Stimulated activated CD8-positive, alpha-beta memory T cell treated with anti-CD3 and anti-CD28 coated beads, Interleukin-7, amount 100 ng/mL, for 48 hours (primary cell): ENCODE measurements around the gene RASGRP2.
"Not testable (repeated sequence)": the region's sequence is repeated elsewhere in the genome, so short reads cannot be mapped to it uniquely, and the experiment has no call there.

Experiments used
- DNase-seq, 2 donors: peaks; one replicate each; pipeline ENCODE4 v3.0.0-alpha.2; 2020; ENCODE audit warnings: low read depth in 1 of 2; ENCODE audit errors: extremely low read depth in 1 of 2

Gene RASGRP2

DNA sequence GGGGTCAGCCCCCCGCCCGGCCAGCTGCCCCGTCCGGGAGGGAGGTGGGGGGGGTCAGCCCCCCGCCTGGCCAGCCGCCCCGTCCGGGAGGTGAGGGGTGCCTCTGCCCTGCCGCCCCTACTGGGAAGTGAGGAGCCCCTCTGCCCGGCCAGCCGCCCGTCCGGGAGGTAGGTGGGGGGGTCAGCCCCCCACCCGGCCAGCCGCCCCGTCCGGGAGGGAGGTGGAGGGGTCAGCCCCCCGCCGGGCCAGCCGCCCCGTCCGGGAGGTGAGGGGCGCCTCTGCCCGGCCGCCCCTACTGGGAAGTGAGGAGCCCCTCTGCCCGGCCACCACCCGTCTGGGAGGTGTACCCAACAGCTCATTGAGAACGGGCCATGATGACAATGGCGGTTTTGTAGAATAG, 42.0 kb downstream of the RASGRP2 start:
- DNase-seq, result not testable (repeated sequence)

- DNase-seq, result no peak
These were observed 45.5 kb downstream of the RASGRP2 start for GRCh38 chr11:64698427-64698826.

- no peak for DNase-seq
These were observed 46.1 kb downstream of the RASGRP2 start for GRCh38 chr11:64697663-64698375.

GRCh38 chr11:64696045-64696444, 47.9 kb downstream of the RASGRP2 start:
- DNase-seq, result no peak

- DNase-seq, result no peak
These were observed 48.4 kb downstream of the RASGRP2 start for GRCh38 chr11:64695548-64695947.

DNA sequence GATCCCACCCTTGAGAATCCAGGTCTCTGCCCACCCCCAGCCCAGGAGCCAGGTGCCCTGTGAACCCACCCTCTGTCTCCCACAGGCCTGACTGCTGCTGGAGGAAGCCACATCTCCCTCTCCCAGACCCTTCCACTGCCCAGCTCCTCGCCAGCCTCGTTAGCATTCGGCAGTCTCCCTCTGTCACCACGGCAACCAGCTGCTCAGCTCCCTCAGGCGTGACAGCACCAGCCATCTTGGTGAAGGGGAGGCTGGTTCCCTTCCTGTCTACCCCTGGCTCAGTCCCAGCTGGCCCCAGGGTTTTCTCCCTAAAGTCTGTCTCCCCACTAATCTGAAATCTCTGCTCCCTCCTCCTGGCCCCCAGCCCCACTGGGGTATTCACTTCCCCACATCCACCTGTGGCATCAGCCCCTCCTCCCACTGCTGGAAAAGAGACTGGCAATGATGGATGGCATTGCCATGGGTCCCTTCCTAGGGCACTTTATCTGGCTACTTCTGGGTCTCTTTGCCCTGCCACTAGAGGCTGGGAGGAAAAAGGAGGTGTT, 49.0 kb downstream of the RASGRP2 start:
- no peak for DNase-seq

DNA sequence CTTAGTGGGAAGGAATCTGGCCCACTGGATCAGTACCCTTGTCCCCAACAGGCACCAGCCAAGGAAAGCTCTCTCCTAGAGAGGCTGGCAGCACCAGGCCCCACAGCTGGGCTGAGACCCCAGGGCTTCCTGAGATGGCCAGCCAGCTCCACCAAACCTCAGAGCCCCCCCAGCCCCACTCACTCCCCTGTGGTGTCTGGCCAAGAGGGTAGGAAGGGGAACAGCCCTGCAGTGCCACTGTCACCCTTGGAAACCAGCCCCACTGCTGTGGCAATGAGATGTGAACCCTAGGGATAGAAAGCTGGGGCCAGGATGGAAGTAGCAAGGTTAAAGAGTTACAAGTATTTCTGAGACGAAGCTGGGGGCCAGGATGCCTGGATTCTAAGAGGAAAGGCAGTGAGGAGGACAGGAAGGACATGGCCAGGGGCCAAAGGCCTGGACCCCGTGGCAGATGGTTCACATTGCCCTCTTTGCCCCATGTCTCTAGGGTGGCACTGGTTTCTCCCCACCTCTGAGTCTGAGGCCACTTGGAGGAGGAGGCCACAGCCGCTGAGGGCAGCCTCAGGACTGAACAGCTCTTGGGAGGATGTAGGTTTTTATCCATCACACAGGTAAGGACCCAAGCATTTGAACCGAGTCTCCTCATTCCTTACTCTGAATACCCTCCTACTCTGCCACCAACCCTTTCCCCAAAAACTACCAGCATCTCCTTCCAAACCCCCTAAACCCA, 49.8 kb downstream of the RASGRP2 start:
- no peak for DNase-seq

DNA sequence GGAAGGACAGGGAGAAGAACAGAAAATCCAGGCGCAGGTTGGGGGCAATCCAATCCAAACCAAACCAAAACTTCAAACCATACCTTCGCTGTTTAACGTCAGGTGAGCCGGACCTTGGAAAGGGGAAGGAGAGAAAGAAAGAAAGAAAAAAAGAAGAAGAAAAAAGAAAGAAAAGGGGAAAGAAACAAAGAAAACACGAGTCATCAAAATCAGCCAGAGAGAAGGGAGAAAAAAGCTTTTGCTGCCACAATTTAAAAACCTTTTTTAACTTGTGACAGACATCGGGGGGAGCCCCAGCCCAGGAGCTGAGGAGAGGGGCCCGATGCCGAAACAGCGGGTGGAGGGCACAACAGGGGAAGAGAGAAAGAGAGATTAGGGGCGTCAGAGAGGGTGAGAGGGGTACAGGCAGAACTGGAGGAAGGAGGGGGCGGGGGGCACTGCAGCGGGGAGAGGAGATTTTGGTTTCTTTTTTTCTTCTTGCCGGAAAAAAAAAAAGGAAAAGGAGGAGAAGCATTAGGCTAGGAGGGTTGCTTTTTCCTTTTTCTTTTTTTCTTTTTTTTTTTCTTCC, 51.1 kb downstream of the RASGRP2 start:
- DNase-seq, result no peak

GRCh38 chr11:64691543-64691942, 52.4 kb downstream of the RASGRP2 start:
- DNase-seq, result no peak

DNA sequence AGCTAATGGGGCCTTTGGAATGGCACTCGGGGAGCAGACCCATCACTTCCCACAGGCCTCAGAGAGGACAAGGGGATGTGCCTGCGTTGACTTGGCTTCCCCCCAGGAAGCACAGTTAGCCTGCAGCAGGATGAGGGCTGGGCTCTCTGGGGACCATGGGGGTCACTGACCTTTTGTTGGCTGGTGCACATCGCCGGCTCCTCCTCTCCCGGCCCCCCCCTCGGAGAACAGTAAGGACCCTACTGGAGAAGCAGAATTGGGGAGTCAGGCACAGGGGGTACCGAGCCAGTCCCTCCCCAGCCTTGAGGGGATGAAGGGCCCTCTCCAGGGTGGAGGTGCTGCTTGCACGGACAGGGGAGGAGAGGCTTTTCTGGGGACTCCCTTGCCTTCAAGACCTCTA, 53.7 kb downstream of the RASGRP2 start:
- DNase-seq, result no peak

GRCh38 chr11:64688534-64688982, 55.4 kb downstream of the RASGRP2 start:
- peak; percentile 71 to 75 for DNase-seq

DNA sequence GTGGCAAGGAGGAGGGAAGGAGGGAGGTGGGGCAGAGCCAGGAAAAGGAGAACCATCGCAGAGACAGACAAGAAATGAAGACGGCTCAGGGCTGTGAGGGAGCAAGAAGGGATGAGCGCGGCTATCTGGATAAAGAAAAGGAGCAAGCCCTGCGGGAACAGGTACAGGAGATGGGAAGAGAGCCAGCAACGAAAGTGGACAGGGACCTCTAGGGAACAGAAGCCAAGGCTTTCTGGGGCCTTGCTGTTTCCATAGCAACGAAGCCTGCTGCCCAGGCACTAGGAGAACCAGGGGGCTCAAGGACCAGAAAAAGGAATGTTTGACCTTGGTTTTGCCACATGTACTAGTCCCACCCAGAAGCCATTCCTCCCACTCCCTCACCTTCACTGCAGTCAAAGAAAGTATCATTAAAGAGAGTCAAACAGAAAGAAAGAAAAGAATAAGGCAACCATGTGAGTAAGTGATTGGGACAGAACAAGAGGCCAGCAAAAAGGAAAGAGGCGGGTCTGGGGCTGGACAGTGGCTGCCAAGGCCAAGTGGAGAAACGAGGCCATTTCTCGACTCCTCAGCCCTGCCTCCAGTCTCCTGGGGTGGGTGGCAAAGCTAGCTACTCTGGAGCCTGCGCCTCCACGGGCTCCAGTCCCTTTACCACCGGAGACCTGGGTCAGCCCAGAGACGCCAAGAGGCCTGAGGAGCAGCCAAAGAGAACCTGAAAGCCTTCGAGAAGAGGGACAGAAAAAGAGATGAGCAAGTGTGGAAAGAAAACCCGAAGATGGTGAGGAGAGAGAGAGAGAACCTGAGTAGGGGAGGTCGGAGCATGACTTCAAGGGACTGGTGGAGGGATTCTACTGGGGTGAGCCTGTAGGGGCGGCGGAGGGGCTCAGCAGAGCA, 56.1 kb downstream of the RASGRP2 start:
- DNase-seq, result no peak

DNA sequence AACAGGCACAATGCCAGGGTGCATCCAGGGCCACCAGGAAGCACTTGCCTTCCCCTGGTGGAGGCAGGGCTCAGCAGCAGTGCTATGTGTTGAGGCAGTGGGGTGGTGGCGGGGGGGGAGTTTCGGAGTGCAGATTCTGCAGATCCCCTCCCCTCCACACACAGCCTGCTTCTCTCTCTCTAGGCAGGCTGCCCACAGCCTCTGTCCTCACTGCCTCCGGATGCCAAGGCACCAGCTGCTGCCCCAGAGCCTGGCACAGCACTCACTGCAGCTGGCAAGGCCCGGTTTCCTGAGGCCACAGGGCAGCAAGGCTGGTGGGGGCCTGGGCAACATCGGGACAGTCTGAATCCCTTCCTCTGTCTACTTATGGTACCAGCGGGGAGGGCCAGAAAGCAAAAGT, 56.7 kb downstream of the RASGRP2 start:
- no peak for DNase-seq

DNA sequence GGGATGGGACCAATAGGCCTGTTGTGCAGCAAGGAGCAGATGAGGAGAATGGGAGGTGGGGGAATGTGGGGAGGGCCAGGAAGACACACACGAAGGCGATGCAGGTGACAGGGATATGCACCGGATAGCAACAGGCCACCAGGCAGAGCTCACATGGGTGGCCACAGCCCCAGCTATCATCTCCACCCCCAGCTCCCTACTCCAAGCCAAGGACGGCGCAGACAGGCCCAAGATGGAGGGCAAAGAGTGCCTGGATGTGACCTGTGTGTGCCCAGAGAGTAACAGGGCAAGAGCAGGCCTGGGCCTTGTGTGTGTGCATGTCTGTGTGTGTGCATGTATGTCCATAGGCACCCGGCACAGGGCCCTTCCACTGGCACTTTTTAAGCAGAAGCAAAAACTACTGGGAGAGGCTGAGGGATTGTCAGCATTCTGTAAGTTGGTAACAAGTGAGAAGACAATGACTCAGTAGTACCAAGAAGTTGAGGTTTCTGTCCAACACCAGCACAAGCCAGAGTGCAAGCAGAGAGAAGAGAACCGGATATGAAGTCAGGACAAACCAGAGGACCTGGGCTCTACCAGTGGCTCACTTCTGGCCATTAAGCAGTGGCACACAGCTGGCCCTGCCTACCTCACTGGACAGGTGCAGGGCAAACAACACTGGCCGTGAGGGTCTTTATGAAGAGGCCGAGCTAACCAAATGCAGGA, 57.3 kb downstream of the RASGRP2 start:
- no peak for DNase-seq

- no peak for DNase-seq
These were observed 58.4 kb downstream of the RASGRP2 start for GRCh38 chr11:64685536-64685935.

DNA sequence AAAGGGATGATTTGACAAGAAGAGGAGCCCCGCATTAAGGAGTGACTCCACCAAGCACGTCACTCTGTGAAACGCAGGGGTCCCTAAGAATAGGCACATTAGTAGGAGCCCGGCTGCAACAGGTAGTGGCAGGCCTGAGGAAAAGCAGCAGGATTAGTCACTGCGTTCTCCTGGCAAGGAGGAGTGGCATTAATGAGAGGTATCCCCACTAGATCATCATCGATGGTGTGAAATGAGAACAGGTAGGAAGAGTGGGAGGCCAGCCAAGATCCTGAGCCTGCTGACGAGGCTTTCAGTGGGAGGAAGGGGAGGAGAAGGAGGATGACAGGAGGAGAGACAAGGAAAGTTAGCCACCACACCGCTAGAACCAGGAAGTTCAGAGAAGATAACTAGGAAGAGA, 59.6 kb downstream of the RASGRP2 start:
- DNase-seq, result no peak

GRCh38 chr11:64681171-64681570, 62.8 kb downstream of the RASGRP2 start:
- no peak for DNase-seq

DNA sequence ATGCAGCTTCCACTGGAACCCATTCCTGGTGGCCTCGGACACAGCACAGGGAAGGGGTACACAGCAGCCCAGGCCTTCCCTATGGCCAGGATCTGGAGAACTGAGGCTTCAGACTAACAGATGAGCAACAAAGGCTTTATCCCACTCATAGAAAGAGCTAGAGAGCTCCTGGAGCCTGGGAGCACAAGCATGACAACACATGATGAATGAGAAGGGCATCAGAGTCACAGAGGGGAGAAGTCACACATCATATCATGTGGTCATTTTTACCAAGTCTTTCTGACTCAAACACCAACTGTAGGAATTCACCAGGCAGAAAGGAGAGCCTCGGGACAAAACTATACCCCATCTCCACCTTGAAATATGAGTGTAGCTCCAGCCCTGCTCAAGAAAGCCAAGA, 64.1 kb downstream of the RASGRP2 start:
- no peak for DNase-seq

- no peak for DNase-seq
These were observed 66.4 kb downstream of the RASGRP2 start for GRCh38 chr11:64677441-64678023.
